ENCODE results near the gene MFAP2. TPM values are rescaled to one million over a fixed set of nuclear protein-coding genes. Genes with fewer than 3 reads are reported as not detected.

The MFAP2 gene
- total and polyA plus RNA-seq, 7 donors = 3.6 to 26.6 (median 9.9) TPM; not detected in 1

DNA sequence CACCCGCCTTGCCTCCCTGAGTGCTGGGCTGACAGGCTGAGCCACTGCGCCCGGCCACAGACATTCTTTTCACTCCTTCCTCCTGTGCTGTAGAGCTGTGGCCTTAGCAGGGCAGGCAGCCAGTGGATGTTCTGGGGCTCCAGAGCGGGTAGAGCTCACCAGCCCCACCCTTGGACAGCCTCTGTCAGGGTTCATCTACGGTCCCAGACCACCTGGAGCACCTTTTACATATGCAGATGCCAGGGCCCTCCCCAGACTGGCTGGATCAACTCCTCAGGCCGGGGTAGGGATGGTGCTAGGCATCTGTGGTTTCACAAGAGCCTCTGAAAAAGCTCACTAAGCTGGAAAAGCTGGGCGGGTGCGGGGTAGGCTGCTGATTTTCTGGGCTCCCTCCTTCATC is 26.7 kb upstream of the MFAP2 start:
- no peak for TF ChIP-seq POLR2AphosphoS5 (IDR thresholded peaks at IDR 0.05)
- TF ChIP-seq POLR2A (IDR thresholded peaks at IDR 0.05) = no peak
- no peak overlapping the region for H3K4me3 ChIP-seq
- H3K27me3 ChIP-seq = no peaks in the 10 kb centered on the region
- peaks cover 0 to 35% (median 24%) of the 10 kb centered on the region in 4 donors for H3K36me3 ChIP-seq
- WGBS, 2 donors = 92 to 95% methylated on average over 8 of the region's 8 CpGs
- peaks cover 0 to 22% (median 19%) of the 10 kb centered on the region in 4 donors for H3K4me1 ChIP-seq
- no peaks in the 10 kb centered on the region for H3K9me3 ChIP-seq
- no peak overlapping the region for H3K27ac ChIP-seq
- no peak for DNase-seq
- intact Hi-C loops (cut with DNase I) = no loop called here

GRCh38 chr1:17005365-17005740 is 24.9 kb upstream of the MFAP2 start:
- no peak for DNase-seq
- TF ChIP-seq POLR2A (IDR thresholded peaks at IDR 0.05) (no peak), POLR2AphosphoS5 (IDR thresholded peaks at IDR 0.05) (no peak), EP300 (IDR thresholded peaks at IDR 0.05) (no peak)
- TF ChIP-seq, protein P1, sequence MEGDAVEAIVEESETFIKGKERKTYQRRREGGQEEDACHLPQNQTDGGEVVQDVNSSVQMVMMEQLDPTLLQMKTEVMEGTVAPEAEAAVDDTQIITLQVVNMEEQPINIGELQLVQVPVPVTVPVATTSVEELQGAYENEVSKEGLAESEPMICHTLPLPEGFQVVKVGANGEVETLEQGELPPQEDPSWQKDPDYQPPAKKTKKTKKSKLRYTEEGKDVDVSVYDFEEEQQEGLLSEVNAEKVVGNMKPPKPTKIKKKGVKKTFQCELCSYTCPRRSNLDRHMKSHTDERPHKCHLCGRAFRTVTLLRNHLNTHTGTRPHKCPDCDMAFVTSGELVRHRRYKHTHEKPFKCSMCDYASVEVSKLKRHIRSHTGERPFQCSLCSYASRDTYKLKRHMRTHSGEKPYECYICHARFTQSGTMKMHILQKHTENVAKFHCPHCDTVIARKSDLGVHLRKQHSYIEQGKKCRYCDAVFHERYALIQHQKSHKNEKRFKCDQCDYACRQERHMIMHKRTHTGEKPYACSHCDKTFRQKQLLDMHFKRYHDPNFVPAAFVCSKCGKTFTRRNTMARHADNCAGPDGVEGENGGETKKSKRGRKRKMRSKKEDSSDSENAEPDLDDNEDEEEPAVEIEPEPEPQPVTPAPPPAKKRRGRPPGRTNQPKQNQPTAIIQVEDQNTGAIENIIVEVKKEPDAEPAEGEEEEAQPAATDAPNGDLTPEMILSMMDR (IDR thresholded peaks at IDR 0.05) = no peak
- peaks cover 0 to 8% (median 6%) of the 10 kb centered on the region in 4 donors for H3K4me1 ChIP-seq
- H3K36me3 ChIP-seq = peaks cover 0 to 47% (median 31%) of the 10 kb centered on the region in 4 donors
- H3K27me3 ChIP-seq = no peaks in the 10 kb centered on the region
- 95 to 97% methylated on average over 19 of the region's 19 CpGs for WGBS, 2 donors
- intact Hi-C loops (cut with DNase I) = no loop called here
- no peaks in the 10 kb centered on the region for H3K9me3 ChIP-seq
- no peak overlapping the region for H3K27ac ChIP-seq
- no peak overlapping the region for H3K4me3 ChIP-seq

GRCh38 chr1:17004466-17005364 is 24.3 kb upstream of the MFAP2 start:
- no peak overlapping the region for H3K27ac ChIP-seq
- peaks cover 0 to 53% (median 34%) of the 10 kb centered on the region in 4 donors for H3K36me3 ChIP-seq
- 92 to 94% methylated on average over 24 of the region's 24 CpGs for WGBS, 2 donors
- intact Hi-C loops (cut with DNase I) = no loop called here
- H3K4me1 ChIP-seq = peaks cover 0 to 2% (median 0%) of the 10 kb centered on the region in 4 donors
- no peaks in the 10 kb centered on the region for H3K9me3 ChIP-seq
- TF ChIP-seq, protein P1 (IDR thresholded peaks at IDR 0.05) = no peak
- TF ChIP-seq POLR2AphosphoS5 (IDR thresholded peaks at IDR 0.05) (no peak), EP300 (IDR thresholded peaks at IDR 0.05) (no peak), POLR2A (IDR thresholded peaks at IDR 0.05) (no peak)
- no peaks in the 10 kb centered on the region for H3K27me3 ChIP-seq
- DNase-seq = no peak
- no peak overlapping the region for H3K4me3 ChIP-seq

DNA sequence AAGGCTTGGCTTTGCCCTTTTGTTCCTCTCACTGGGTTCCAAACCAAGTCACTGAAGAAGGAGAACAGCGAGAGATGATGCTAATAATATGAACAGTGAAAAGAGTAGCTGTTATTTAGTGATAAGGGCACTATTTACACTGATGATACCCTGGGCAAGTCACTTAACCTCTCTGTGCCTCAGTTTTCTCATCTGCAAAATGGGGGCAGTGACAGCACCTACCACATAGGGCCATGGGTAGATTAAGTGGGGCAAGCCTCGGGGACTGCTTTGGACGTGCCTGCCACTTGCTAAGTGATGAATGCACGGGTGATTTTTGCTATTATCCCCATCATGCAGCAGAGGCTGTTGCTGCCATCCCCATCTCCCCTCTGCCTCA is 22.1 kb upstream of the MFAP2 start:
- Histone ChIP-seq H3K4me3 (no peak overlapping the region), H3K27me3 (no peaks in the 10 kb centered on the region), H3K4me1 (no peaks in the 10 kb centered on the region), H3K27ac (no peak overlapping the region), H3K36me3 (peaks cover 0 to 68% (median 39%) of the 10 kb centered on the region in 4 donors), H3K9me3 (no peaks in the 10 kb centered on the region)
- 96 to 97% methylated on average over 4 of the region's 4 CpGs for WGBS, 2 donors
- DNase-seq = no peak
- TF ChIP-seq POLR2AphosphoS5 (IDR thresholded peaks at IDR 0.05) (no peak), POLR2A (IDR thresholded peaks at IDR 0.05) (no peak), EP300 (IDR thresholded peaks at IDR 0.05) (no peak)
- TF ChIP-seq, protein P1 (IDR thresholded peaks at IDR 0.05) = no peak
- intact Hi-C loops (cut with DNase I) = no loop called here

- intact Hi-C loops (cut with DNase I) = no loop called here
- H3K4me3 ChIP-seq = no peak overlapping the region
- DNase-seq = no peak
- H3K27me3 ChIP-seq = no peaks in the 10 kb centered on the region
- no peaks in the 10 kb centered on the region for H3K4me1 ChIP-seq
- WGBS, 2 donors = 96% methylated on average over 19 of the region's 19 CpGs
- H3K36me3 ChIP-seq = peaks cover 0 to 72% (median 39%) of the 10 kb centered on the region in 4 donors
- no peaks in the 10 kb centered on the region for H3K9me3 ChIP-seq
- TF ChIP-seq EP300 (IDR thresholded peaks at IDR 0.05) (no peak), POLR2A (IDR thresholded peaks at IDR 0.05) (no peak), POLR2AphosphoS5 (IDR thresholded peaks at IDR 0.05) (no peak)
- TF ChIP-seq, protein P1 (IDR thresholded peaks at IDR 0.05) = no peak
- no peak overlapping the region for H3K27ac ChIP-seq
These were observed 21.5 kb upstream of the MFAP2 start for GRCh38 chr1:17001760-17002523.
